HG03457 (cell line): ENCODE results near the gene CDCA5.

Experiments
- ATAC-seq: cut with Tn5 transposase; IDR thresholded peaks from one replicate; pipeline ENCODE4 v1.9.1; 2021; ENCODE audit warnings: moderate number of reproducible peaks; ENCODE audit not compliant: unreplicated experiment

CDCA5 gene

DNA sequence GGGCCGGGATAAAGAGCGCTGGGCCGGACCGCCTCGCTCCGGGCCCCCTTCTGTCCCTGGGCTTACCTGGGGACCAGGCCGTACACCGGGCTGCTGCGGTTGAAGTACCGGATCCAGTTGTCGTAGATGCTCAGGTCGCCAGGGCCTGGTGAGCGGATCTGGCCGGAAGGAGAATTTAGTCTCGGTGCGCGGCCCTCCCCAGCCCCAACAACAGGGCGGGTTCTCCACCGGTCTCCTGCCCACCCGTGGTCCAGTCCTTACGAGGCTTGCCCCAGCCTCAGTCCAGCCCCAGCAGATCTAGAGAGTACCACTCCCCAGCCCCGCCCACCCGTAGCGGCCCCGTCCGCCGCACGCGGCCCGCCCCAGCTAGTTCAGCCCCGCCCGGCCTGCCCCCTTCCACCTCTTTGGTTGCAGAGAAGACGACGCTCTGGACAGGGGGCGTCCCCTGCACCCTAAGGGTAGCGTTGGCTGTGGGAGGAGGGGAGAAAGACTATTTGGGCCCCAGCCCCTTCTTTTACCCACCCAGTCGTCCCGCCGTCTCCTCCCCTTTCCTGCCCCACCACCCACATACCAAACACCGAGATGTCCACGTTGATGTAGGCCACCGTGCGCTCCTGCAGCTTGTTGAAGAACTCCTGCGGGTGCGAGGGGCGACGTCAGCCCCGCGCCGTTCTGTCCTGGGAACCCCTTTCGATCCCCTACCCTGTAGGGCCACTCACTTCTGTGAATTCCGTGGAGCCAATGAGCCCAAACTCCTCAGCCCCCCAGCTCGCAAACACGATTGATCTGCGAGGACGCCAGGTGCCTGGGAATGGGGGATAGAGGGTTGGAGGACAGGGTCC, 36.0 kb downstream of the CDCA5 start:
- ATAC-seq = no peak

DNA sequence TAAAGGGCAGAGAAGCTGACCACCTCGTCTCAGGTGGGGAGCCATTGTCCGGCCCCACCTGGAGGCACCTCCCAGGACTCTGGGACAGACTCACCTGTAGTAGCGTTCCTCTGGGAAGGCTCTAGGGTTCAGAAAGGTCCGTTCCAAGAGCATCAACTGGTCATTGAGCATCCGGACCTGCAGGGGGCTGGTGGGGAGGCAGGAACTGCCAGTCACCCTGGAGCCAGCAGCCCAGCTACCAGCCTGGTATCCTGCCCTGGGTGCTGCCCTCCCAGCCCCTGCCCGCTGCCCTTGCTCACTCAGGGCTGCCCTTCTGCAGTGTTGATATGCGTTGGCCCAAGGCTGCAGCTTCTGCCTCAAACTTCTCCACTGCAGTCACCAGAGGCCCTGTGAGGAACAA, 38.1 kb downstream of the CDCA5 start:
- ATAC-seq = no peak

DNA sequence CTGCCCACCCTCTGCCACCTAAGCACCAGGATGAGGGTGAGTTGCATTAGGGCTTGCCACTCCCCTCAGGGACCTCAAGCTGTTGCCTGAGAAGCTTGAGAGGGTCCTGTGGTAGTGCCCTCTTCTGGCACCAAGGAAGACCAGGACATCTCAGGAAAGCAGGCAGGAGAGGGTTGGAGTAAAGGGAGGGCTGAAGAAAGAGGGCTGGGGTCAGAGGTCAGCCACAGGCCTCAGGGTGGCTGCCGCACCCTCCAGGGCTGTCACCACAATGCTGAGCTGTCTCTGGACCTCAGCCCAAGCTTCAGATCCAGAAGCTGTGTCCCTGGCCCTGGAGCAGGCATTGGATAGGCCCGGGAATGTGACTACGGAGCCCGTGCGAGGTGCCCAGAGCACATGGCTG, 38.8 kb downstream of the CDCA5 start:
- ATAC-seq = no peak

DNA sequence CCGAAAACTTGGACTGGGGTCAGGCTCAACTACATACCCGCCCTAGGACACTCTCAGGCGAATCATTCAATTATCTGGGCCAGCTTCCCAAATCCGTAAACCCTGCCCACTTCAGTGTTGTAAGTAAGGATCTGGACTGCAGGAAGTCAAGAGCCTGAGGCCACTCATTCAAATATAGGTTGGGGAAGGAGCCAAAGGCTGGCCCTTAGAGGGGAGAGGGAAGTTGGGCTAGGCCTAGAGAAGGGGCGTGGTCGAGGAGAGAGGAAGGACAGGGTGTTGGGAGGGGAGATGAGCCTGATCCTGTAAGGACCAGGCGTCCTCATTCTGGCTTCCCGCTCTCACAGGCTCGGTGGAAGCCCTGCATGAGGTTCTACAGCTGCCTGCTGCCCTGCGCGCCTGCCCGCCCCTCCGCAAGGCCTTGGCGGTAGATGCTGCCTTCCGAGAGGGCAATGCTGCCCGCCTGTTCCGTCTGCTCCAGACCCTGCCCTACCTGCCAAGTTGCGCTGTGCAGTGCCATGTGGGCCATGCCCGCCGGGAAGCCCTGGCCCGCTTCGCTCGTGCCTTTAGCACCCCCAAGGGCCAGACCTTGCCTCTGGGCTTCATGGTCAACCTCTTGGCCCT, 39.8 kb downstream of the CDCA5 start:
- ATAC-seq = no peak

DNA sequence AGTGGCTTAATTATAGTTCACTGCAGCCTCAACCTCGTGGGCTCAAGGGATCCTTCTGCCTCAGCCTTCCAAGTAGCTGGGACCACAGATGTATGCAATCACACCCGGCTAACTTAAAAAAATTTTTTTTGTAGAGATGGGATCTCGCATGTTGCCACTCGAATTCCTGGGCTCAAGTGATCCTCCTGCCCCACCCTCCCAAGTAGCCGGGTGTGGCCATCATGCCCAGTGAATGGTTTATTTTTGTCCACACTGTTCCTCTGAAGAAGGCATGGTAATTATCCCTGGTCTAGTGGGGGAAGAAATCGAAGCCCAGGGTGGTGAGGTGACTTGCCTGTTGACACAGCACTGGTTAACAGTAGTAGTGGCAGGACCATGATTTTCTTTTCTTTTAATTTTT, 40.9 kb downstream of the CDCA5 start:
- no peak for ATAC-seq

DNA sequence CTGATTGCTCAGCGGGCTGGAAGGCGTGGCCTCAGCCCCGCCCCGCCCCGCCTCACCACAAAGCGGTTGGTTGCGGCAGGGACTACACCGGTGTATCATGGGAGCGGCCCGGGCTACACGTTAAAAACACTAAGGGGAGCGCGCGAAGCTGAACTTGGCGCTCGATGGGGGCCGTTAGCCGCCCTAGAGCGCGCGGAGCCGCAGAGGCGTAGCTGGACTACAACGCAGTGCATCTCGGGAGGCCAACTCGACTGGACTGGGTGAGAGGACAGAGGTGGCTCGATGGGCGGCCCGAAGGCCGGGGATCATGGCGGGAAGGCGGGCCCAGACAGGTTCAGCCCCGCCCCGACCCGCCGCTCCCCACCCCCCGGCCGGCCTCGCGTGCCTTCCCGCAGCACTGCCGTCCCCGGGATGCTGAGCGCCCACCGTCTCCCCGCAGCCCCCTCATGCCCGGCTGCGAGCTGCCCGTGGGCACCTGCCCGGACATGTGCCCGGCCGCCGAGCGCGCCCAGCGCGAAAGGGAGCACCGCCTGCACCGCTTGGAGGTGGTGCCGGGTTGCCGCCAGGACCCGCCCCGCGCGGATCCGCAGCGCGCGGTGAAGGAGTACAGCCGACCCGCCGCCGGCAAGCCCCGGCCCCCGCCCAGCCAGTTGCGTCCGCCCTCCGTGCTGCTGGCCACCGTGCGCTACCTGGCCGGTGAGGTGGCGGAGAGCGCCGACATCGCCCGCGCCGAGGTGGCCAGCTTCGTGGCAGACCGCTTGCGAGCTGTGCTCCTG, 42.8 kb downstream of the CDCA5 start, which contains the start of gene SAC3D1:
SAC3D1 (plus strand) TSS at position 364 of the 776 bp plus-strand sequence; CDS start at position 447, 83 bp downstream.
- peak; percentile 65 for ATAC-seq

DNA sequence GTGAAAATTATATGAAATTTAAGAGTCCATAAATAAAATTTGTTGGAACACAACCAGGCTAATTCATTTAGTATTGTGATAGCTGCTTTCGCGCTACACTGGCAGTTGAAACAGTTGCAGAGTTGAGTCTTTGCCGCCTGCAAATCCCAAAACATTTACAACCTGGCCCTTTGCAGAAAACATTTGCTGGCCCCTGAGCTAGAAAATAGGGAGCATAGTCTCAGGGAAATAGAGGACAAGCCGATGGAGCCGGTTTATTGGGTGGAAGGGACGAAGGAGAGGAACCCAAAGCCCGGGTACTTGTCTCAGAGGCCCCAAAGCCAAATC, 43.4 kb downstream of the CDCA5 start:
- no peak for ATAC-seq

DNA sequence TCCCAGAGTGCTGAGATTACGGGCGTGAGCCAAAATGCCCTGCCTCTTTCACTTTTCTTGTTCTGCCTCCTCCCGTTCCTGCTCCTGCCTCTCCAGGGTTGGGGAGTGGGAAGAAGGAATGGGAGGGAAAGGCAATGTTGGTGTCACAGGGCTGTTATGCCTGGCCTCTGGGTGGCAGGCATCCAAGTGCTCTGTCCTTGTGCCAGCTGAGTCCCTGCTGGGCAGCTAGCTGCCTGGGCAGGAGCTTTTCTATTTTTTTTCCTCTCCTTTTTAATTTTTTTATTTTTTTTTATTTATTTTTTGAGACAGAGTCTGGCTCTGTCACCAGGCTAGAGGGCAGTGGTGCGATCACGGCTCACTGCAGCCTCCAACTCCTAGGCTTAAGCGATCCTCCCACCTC, 46.9 kb downstream of the CDCA5 start:
- ATAC-seq = no peak

DNA sequence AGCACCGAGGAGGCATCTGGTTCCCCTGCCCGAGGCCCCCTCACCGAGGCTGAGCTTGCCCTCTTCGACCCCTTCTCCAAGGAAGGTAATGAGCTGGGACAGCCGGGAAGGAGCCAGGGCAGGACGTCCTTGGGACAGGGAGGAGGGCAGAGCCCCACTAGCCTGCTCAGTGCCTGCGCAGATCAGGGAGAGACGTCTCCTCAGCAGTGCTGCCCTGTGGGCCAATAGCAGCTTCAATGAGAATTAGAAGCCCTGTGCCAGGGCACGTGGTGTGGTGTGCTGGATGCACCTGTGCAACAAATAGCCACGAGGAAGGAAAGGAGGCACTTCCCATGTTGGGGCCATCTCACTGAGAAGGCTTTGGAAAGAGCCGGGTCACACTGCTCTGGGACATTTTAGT, 48.3 kb downstream of the CDCA5 start:
- no peak for ATAC-seq

DNA sequence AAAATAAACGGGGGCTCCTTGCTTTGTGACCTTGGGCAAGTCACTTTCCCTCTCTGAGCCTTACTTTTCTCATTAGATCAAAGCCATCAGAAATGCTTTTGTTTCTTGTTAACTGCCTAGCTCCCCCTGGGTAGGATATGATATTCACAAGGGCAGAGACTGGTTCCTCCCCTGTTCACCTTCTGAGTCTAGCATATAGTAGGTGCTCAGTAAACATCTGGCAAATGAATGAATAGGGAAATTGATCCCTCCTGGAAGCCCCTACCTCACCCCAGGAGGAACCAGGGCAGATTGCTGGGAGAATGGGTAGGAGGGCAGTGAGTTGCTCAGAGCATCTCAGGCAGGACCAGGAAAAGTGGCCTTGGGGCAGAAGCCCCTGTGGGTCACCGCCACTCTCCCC, 49.4 kb downstream of the CDCA5 start:
- ATAC-seq = no peak

DNA sequence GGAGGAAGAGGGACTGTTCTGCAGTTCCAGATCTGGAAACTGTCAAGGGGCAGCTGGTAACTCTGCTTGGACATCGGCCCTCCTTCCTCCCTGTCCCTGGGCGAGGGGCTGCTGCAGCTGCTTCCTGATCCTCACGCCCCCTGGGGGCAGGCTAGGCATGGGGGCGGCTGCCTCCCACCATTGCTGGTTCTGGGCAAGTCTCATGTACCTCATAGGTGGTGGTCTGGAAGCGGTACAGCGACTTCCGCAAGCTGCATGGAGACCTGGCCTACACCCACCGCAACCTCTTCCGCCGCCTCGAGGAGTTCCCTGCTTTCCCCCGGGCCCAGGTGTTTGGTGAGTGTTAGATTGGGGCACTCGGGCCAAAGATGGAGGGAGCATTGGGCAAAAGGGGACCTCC, 51.6 kb downstream of the CDCA5 start:
- no peak for ATAC-seq
